Tibial nerve (tissue), 3 donors: Measurements from ENCODE around the gene AKAP7.

ENCODE experiments used
- POLR2A ChIP-seq, 2 donors: fragments of 450-650 bp; IDR thresholded peaks; one replicate each; pipeline ENCODE4 v1.6.1; 2017; ENCODE audit warnings: antibody characterized with exemption in 2 of 2, mild to moderate bottlenecking in 2 of 2, moderate library complexity in 2 of 2
- TF ChIP-seq, protein P1 (sequence below), 5 experiments: fragments of 200-600 bp in 3 of 5; fragments of 450-650 bp in 2 of 5; sonication (generic) in 3 of 5; IDR thresholded peaks; one replicate each; pipeline ENCODE4 v1.5.1; 2016 to 2019; ENCODE audit warnings: antibody characterized with exemption in 5 of 5, mild to moderate bottlenecking in 3 of 5, moderate library complexity in 2 of 5

DNA sequence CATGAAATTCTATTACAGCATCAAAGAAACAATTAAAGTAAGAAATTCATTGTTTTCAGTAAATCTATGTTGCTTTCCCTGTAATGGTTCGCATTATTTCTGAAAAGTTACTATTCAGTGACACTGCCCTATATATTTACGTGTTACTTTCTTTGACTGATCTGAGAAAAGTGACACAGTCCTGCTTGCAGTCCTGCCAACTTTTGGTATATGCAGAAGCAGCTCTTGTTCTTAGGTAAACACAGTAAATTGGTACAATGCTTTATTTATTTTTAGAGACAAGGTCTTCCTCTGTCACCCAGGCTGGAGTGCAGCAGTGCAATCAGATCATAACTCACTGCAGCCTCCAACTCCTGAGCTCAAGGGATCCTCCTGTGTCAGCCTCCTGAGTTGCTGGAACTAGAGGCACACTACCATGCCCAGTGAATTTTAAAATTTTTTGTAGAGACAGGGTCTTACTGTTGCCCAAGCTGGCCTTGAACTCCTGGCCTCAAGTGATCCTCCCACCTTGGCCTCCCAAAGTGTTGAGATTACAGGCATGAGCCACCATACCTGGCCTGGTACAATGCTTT lies 151.3 kb downstream of the AKAP7 start:
- TF ChIP-seq POLR2A (IDR thresholded peaks at IDR 0.05), result no peak
- TF ChIP-seq, protein P1, sequence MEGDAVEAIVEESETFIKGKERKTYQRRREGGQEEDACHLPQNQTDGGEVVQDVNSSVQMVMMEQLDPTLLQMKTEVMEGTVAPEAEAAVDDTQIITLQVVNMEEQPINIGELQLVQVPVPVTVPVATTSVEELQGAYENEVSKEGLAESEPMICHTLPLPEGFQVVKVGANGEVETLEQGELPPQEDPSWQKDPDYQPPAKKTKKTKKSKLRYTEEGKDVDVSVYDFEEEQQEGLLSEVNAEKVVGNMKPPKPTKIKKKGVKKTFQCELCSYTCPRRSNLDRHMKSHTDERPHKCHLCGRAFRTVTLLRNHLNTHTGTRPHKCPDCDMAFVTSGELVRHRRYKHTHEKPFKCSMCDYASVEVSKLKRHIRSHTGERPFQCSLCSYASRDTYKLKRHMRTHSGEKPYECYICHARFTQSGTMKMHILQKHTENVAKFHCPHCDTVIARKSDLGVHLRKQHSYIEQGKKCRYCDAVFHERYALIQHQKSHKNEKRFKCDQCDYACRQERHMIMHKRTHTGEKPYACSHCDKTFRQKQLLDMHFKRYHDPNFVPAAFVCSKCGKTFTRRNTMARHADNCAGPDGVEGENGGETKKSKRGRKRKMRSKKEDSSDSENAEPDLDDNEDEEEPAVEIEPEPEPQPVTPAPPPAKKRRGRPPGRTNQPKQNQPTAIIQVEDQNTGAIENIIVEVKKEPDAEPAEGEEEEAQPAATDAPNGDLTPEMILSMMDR (IDR thresholded peaks at IDR 0.05), result no peak
